Prostate gland (tissue), 2 donors: Measurements from ENCODE around the gene NTRK2. TPM values are rescaled to one million over a fixed set of nuclear protein-coding genes. Genes with fewer than 3 reads are reported as not detected.

Source experiments
- DNase-seq: peaks from one replicate; pipeline ENCODE4 v3.0.0-alpha.2; 2019; ENCODE audit warnings: low spot score
- H3K27ac ChIP-seq, 2 donors: fragments of 200-600 bp; sonication (generic); 2 replicates each; pipeline ENCODE4 v1.5.1; 2017 to 2019
- H3K27me3 ChIP-seq: fragments of 200-600 bp; sonication (generic); replicated peaks from 2 replicates; pipeline ENCODE4 v1.5.1; 2019; ENCODE audit not compliant: insufficient read depth
- H3K36me3 ChIP-seq, 2 donors: fragments of 200-600 bp; sonication (generic); 1 replicate in 1 of 2; 2 replicates in 1 of 2; pipeline versions ENCODE4 v1.5.1 to v1.8.1; 2017 to 2019
- H3K4me1 ChIP-seq: fragments of 200-600 bp; sonication (generic); replicated peaks from 2 replicates; pipeline ENCODE4 v1.5.1; 2019
- H3K4me3 ChIP-seq, 2 donors: fragments of 200-600 bp; sonication (generic); 2 replicates each; pipeline ENCODE4 v1.5.1; 2017 to 2019
- H3K9me3 ChIP-seq: fragments of 200-600 bp; sonication (generic); 2 replicates; pipeline ENCODE4 v1.5.1; 2017
- POLR2A ChIP-seq: fragments of 450-650 bp; IDR thresholded peaks from one replicate; pipeline ENCODE4 v1.6.1; 2016; ENCODE audit warnings: antibody characterized with exemption, mild to moderate bottlenecking
- POLR2AphosphoS5 ChIP-seq: sonication (generic); formaldehyde crosslinking; IDR thresholded peaks from one replicate; pipeline ENCODE4 v1.6.1; 2017; ENCODE audit warnings: antibody characterized with exemption
- WGBS: methylation state at CpG from one replicate; pipeline ENCODE4 v1.1.5; 2018; 5-methylcytosine and 5-hydroxymethylcytosine counted together
- intact Hi-C: fragments of 100-400 bp; cut with DNase I; formaldehyde crosslinking; loops from one replicate; pipeline ENCODE4 v1.14.2; 2022
- total RNA-seq, 2 donors: library from RNA; depleted of rRNA; stranded (reverse); fragments of >200 nt; gene quantifications; one replicate each; pipeline ENCODE4 v1.1.0, GENCODE V29; 2016
- TF ChIP-seq, protein P1 (sequence below), 4 experiments: fragments of 200-600 bp in 2 of 4; fragments of 450-650 bp in 2 of 4; sonication (generic) in 2 of 4; IDR thresholded peaks; 1 replicate in 3 of 4; 2 replicates in 1 of 4; pipeline ENCODE4 v1.5.1; 2016 to 2019; ENCODE audit warnings: antibody characterized with exemption in 4 of 4, mild to moderate bottlenecking in 2 of 4, moderate library complexity in 2 of 4

Gene NTRK2
- total RNA-seq, 2 donors from 2014 or later, result 2.3 to 11.1 TPM

DNA sequence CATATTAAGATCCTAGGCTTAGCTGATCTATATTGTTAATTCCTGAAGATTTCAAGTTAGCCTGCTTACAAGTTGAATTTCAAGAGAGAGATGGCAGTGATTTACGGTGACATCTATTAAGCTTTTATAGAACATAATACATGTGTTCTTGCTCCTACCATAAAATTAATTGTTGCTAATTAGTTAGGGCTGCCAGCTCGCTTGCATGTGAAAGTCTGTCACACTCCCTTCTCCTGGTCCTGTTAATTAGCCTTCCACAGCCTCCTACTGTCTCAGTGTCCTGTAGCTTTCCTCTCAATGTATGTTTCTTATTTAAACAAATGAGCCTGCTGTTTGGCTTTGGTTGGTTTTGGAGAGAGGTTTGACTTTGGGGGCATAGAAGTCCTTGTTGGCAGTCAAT, 247.2 kb downstream of the NTRK2 start:
- H3K4me3 ChIP-seq, result no peak overlapping the region
- no peaks in the 10 kb centered on the region for H3K36me3 ChIP-seq
- intact Hi-C loops, result no loop called here
- H3K27me3 ChIP-seq, result no peaks in the 10 kb centered on the region
- TF ChIP-seq POLR2AphosphoS5, result no peak
- TF ChIP-seq, protein P1, sequence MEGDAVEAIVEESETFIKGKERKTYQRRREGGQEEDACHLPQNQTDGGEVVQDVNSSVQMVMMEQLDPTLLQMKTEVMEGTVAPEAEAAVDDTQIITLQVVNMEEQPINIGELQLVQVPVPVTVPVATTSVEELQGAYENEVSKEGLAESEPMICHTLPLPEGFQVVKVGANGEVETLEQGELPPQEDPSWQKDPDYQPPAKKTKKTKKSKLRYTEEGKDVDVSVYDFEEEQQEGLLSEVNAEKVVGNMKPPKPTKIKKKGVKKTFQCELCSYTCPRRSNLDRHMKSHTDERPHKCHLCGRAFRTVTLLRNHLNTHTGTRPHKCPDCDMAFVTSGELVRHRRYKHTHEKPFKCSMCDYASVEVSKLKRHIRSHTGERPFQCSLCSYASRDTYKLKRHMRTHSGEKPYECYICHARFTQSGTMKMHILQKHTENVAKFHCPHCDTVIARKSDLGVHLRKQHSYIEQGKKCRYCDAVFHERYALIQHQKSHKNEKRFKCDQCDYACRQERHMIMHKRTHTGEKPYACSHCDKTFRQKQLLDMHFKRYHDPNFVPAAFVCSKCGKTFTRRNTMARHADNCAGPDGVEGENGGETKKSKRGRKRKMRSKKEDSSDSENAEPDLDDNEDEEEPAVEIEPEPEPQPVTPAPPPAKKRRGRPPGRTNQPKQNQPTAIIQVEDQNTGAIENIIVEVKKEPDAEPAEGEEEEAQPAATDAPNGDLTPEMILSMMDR (IDR thresholded peaks at IDR 0.05), result no peak
- TF ChIP-seq POLR2A, result no peak
- H3K27ac ChIP-seq, result no peak overlapping the region
- 94% methylated on average over 2 of the region's 2 CpGs for WGBS
- H3K4me1 ChIP-seq, result no peaks in the 10 kb centered on the region
- H3K9me3 ChIP-seq, result no peaks in the 10 kb centered on the region
- no peak for DNase-seq

DNA sequence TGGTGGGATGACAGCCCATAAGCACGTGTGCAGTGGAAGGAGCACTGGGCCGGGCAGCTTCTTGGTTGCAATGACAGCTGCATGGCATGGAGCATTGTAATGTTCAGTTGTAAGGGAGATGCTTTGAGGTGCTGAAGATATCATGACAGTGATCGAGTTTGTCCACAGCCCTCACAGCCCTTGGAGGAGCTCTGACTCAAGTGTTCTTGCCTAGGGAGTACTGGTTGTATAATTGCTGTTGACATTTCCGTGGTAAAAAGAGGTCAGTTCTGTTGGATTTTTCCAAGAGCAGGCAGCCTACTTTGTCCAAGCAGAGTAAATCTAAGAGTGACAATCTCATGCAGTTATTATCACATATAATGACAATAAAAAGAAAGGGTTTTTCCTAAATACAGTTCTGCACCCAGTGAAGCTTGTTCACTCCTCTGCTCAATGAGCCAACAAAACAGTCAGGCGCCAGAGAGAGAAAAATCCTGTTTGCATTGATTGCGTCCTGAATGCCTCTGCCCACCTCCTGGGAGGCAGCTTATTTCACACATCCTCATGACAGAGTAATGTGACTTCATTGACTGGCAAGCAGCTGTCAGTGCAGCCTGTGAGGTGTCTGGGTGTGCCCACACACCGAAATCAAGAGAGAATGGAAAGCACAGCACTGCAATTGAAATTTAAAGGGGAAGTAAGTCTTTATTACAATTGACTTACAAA, 248.0 kb downstream of the NTRK2 start:
- Histone ChIP-seq H3K27ac (no peak overlapping the region), H3K36me3 (no peaks in the 10 kb centered on the region), H3K27me3 (no peaks in the 10 kb centered on the region), H3K4me3 (no peak overlapping the region), H3K9me3 (no peaks in the 10 kb centered on the region), H3K4me1 (no peaks in the 10 kb centered on the region)
- intact Hi-C loops, result no loop called here
- TF ChIP-seq, protein P1 (IDR thresholded peaks at IDR 0.05), result no peak
- TF ChIP-seq POLR2A (no peak), POLR2AphosphoS5 (no peak)
- DNase-seq, result no peak
- WGBS, result 54% methylated on average over 7 of the region's 7 CpGs

DNA sequence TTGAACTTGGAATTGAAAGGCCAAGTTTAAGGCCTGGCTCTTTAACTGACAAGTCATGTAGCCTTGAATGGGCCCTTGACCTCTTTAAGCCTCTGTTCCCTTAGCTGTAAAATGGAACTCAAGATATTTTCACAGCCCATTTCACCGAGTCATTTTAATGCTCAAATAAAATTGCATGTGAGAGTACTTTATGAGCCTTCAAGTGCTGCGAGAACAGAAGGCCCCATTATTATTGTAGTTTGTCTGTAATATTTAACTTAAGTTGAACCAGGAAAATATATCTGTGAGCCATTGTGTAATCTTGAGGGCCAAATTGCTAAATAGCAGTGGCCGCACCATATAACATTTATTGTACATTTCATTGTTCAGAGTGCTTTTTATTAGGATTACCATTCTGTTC, 249.9 kb downstream of the NTRK2 start:
- Histone ChIP-seq H3K36me3 (no peaks in the 10 kb centered on the region), H3K27ac (no peak overlapping the region), H3K27me3 (no peaks in the 10 kb centered on the region), H3K4me1 (no peaks in the 10 kb centered on the region), H3K9me3 (no peaks in the 10 kb centered on the region), H3K4me3 (no peak overlapping the region)
- DNase-seq, result no peak
- TF ChIP-seq POLR2A (no peak), POLR2AphosphoS5 (no peak)
- TF ChIP-seq, protein P1 (IDR thresholded peaks at IDR 0.05), result no peak
- intact Hi-C loops, result no loop called here
- WGBS, result 40% methylated on average over 3 of the region's 3 CpGs

DNA sequence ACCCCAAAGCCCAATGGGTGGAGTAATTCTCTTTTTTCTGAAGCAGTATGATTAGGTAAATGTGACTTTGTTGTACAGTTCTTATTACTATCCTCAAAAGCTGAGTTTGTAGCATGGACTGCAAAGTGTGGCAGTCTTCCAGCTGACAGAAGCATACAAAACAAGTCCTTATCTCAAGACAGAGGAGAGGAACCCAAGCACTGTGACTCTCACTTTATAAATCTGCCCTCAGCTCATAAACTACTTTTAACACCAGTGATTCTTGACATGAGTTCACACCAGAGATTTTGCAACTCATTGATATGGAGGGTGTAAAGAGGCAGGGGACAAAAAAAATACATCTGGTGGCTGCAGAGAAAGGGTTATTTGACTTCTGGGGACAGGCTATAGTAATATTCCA, 251.6 kb downstream of the NTRK2 start:
- no peaks in the 10 kb centered on the region for H3K9me3 ChIP-seq
- TF ChIP-seq, protein P1 (IDR thresholded peaks at IDR 0.05), result no peak
- TF ChIP-seq POLR2AphosphoS5, result no peak
- H3K4me1 ChIP-seq, result no peaks in the 10 kb centered on the region
- intact Hi-C loops, result loop anchor here (10.0 kb wide), 1 partner anchor 66 kb away; no protein-coding TSS in a partner anchor
- no peak for DNase-seq
- H3K4me3 ChIP-seq, result no peak overlapping the region
- H3K27me3 ChIP-seq, result no peaks in the 10 kb centered on the region
- H3K36me3 ChIP-seq, result no peaks in the 10 kb centered on the region
- no peak overlapping the region for H3K27ac ChIP-seq

DNA sequence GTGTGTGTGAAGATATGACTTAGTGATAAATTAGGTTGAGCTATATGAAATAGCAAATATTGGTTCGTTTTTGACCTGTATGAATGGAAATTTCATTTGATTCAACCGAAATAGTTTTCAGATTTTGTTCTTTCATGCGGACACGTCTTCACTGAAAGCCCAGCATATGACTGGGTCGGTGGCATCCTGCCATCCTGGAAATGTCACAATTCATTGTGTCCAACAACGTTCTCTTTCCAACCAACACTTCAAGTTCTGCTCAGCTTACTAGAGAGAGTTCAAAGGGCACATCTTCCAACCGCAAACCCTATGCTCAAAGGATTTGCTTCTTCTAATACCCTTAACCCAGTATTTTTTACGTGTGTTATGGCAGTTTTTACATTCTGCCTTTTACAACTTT, 252.5 kb downstream of the NTRK2 start:
- Histone ChIP-seq H3K27me3 (no peaks in the 10 kb centered on the region), H3K4me3 (no peak overlapping the region), H3K9me3 (no peaks in the 10 kb centered on the region), H3K27ac (no peak overlapping the region), H3K4me1 (no peaks in the 10 kb centered on the region), H3K36me3 (no peaks in the 10 kb centered on the region)
- 81% methylated on average over 8 of the region's 8 CpGs for WGBS
- TF ChIP-seq POLR2AphosphoS5 (no peak), POLR2A (no peak)
- TF ChIP-seq, protein P1 (IDR thresholded peaks at IDR 0.05), result no peak
- no peak for DNase-seq
- intact Hi-C loops, result loop anchor here (10.0 kb wide), 1 partner anchor 67 kb away; no protein-coding TSS in a partner anchor
